HAP-1 (cell line): ENCODE data around the gene NEK11.

Experiments
- DNase-seq, 2 experiments: peaks; one replicate each; pipeline ENCODE4 v3.0.0-alpha.2; 2016 to 2020; ENCODE audit warnings: low spot score in 2 of 2
- H3K27me3 ChIP-seq: fragments of 250-450 bp; sonication (Bioruptor Pico); 2 replicates; pipeline ENCODE4 v1.5.1; 2020; ENCODE audit warnings: low read depth, mild to moderate bottlenecking, moderate library complexity
- H3K36me3 ChIP-seq: fragments of 250-450 bp; sonication (Bioruptor Pico); replicated peaks from 2 replicates; pipeline ENCODE4 v1.5.1; 2020; ENCODE audit warnings: mild to moderate bottlenecking
- H3K4me1 ChIP-seq: fragments of 250-450 bp; sonication (Bioruptor Pico); 2 replicates; pipeline ENCODE4 v1.5.1; 2020; ENCODE audit warnings: mild to moderate bottlenecking
- H3K4me3 ChIP-seq: fragments of 250-450 bp; sonication (Bioruptor Pico); 2 replicates; pipeline ENCODE4 v1.5.1; 2020; ENCODE audit warnings: mild to moderate bottlenecking, moderate library complexity
- H3K9me3 ChIP-seq: fragments of 250-450 bp; sonication (Bioruptor Pico); 2 replicates; pipeline ENCODE4 v1.5.1; 2020; ENCODE audit warnings: mild to moderate bottlenecking, moderate library complexity
- in situ Hi-C: fragments of 300-500 bp; cut with MboI; formaldehyde crosslinking; loops from 3 replicates; pipeline ENCODE4 v1.14.3; 2020; ENCODE audit warnings: low sequenced_read_pairs, inconsistent platforms, mixed read lengths

Gene NEK11

GRCh38 chr3:131053043-131053859, 26.6 kb downstream of the NEK11 start:
- Histone ChIP-seq H3K36me3 (no peaks in the 10 kb centered on the region), H3K4me1 (no peaks in the 10 kb centered on the region), H3K27me3 (no peaks in the 10 kb centered on the region), H3K9me3 (no peaks in the 10 kb centered on the region), H3K4me3 (no peak overlapping the region)
- in situ Hi-C loops = no loop called here
- DNase-seq = no peak

GRCh38 chr3:131067983-131068382, 41.3 kb downstream of the NEK11 start:
- H3K4me3 ChIP-seq = no peak overlapping the region
- DNase-seq = no peak
- in situ Hi-C loops = no loop called here
- no peaks in the 10 kb centered on the region for H3K9me3 ChIP-seq
- no peaks in the 10 kb centered on the region for H3K36me3 ChIP-seq
- H3K27me3 ChIP-seq = peaks cover 4% of the 10 kb centered on the region; the same call in 1 of the 2 replicates
- no peaks in the 10 kb centered on the region for H3K4me1 ChIP-seq

- Histone ChIP-seq H3K4me3 (no peak overlapping the region), H3K27me3 (no peaks in the 10 kb centered on the region), H3K36me3 (no peaks in the 10 kb centered on the region), H3K9me3 (no peaks in the 10 kb centered on the region), H3K4me1 (no peaks in the 10 kb centered on the region)
- in situ Hi-C loops = no loop called here
- DNase-seq = no peak
These were observed 45.5 kb downstream of the NEK11 start for GRCh38 chr3:131072099-131072559.

- no peak overlapping the region for H3K4me3 ChIP-seq
- in situ Hi-C loops = no loop called here
- DNase-seq = no peak
These were observed 46.2 kb downstream of the NEK11 start for GRCh38 chr3:131072845-131073244.

GRCh38 chr3:131075632-131076328, 49.1 kb downstream of the NEK11 start:
- no peak for DNase-seq
- Histone ChIP-seq H3K36me3 (no peaks in the 10 kb centered on the region), H3K4me1 (peaks cover 3% of the 10 kb centered on the region; the same call in 1 of the 2 replicates), H3K9me3 (no peaks in the 10 kb centered on the region), H3K4me3 (no peak overlapping the region), H3K27me3 (no peaks in the 10 kb centered on the region)
- in situ Hi-C loops = no loop called here

More at GRCh38 chr3:131072845-131073244, 46.2 kb downstream of the NEK11 start:
- H3K27me3 ChIP-seq = no peaks in the 10 kb centered on the region
- no peaks in the 10 kb centered on the region for H3K36me3 ChIP-seq
- no peaks in the 10 kb centered on the region for H3K4me1 ChIP-seq
- no peaks in the 10 kb centered on the region for H3K9me3 ChIP-seq

GRCh38 chr3:131077904-131078303, 51.2 kb downstream of the NEK11 start:
- Histone ChIP-seq H3K36me3 (no peaks in the 10 kb centered on the region), H3K27me3 (no peaks in the 10 kb centered on the region), H3K9me3 (no peaks in the 10 kb centered on the region), H3K4me1 (peaks cover 3% of the 10 kb centered on the region; the same call in 1 of the 2 replicates), H3K4me3 (no peak overlapping the region)
- DNase-seq = peak; percentile 48 to 62
- in situ Hi-C loops = no loop called here

GRCh38 chr3:131079086-131079485, 52.4 kb downstream of the NEK11 start:
- in situ Hi-C loops = no loop called here
- H3K9me3 ChIP-seq = no peaks in the 10 kb centered on the region
- H3K27me3 ChIP-seq = no peaks in the 10 kb centered on the region
- H3K36me3 ChIP-seq = no peaks in the 10 kb centered on the region
- H3K4me3 ChIP-seq = no peak overlapping the region
- no peak for DNase-seq
- peaks cover 3% of the 10 kb centered on the region; the same call in 1 of the 2 replicates for H3K4me1 ChIP-seq

- no peaks in the 10 kb centered on the region for H3K36me3 ChIP-seq
- H3K4me3 ChIP-seq = no peak overlapping the region
- peaks cover 3% of the 10 kb centered on the region; the same call in 1 of the 2 replicates for H3K4me1 ChIP-seq
- no peaks in the 10 kb centered on the region for H3K27me3 ChIP-seq
- DNase-seq = no peak
- in situ Hi-C loops = no loop called here
- no peaks in the 10 kb centered on the region for H3K9me3 ChIP-seq
These were observed 54.5 kb downstream of the NEK11 start for GRCh38 chr3:131081224-131081623.

- no peak overlapping the region for H3K4me3 ChIP-seq
- no peak for DNase-seq
- in situ Hi-C loops = no loop called here
- H3K9me3 ChIP-seq = no peaks in the 10 kb centered on the region
- H3K27me3 ChIP-seq = no peaks in the 10 kb centered on the region
- H3K4me1 ChIP-seq = peaks cover 3% of the 10 kb centered on the region; the same call in 1 of the 2 replicates
- H3K36me3 ChIP-seq = no peaks in the 10 kb centered on the region
These were observed 55.6 kb downstream of the NEK11 start for GRCh38 chr3:131082246-131082645.

- Histone ChIP-seq H3K9me3 (no peaks in the 10 kb centered on the region), H3K4me3 (no peak overlapping the region), H3K36me3 (no peaks in the 10 kb centered on the region), H3K4me1 (peaks cover 2% of the 10 kb centered on the region; the same call in 1 of the 2 replicates), H3K27me3 (no peaks in the 10 kb centered on the region)
- in situ Hi-C loops = no loop called here
- peak in 1 of 2 experiments; percentile 37 for DNase-seq
These were observed 56.5 kb downstream of the NEK11 start for GRCh38 chr3:131082871-131083863.

GRCh38 chr3:131091768-131092167, 65.1 kb downstream of the NEK11 start:
- Histone ChIP-seq H3K4me1 (no peaks in the 10 kb centered on the region), H3K36me3 (no peaks in the 10 kb centered on the region), H3K4me3 (no peak overlapping the region), H3K27me3 (no peaks in the 10 kb centered on the region), H3K9me3 (no peaks in the 10 kb centered on the region)
- in situ Hi-C loops = no loop called here
- DNase-seq = peak in 1 of 2 experiments; percentile 10

- Histone ChIP-seq H3K4me3 (no peak overlapping the region), H3K4me1 (no peaks in the 10 kb centered on the region), H3K9me3 (no peaks in the 10 kb centered on the region), H3K27me3 (no peaks in the 10 kb centered on the region), H3K36me3 (no peaks in the 10 kb centered on the region)
- DNase-seq = no peak
- in situ Hi-C loops = no loop called here
These were observed 81.2 kb downstream of the NEK11 start for GRCh38 chr3:131107637-131108433.
